Erythroblast (primary cell): ENCODE results near the gene KCTD2.

Source experiments
- GATA1 ChIP-seq: IDR thresholded peaks from 2 replicates; pipeline ENCODE4 v1.6.1; 2011; ENCODE audit warnings: low read depth, mild to moderate bottlenecking, control low read depth, low read length, moderate library complexity
- POLR2A ChIP-seq: IDR thresholded peaks from 2 replicates; pipeline ENCODE4 v1.6.1; 2011; ENCODE audit warnings: mild to moderate bottlenecking, low read length

DNA sequence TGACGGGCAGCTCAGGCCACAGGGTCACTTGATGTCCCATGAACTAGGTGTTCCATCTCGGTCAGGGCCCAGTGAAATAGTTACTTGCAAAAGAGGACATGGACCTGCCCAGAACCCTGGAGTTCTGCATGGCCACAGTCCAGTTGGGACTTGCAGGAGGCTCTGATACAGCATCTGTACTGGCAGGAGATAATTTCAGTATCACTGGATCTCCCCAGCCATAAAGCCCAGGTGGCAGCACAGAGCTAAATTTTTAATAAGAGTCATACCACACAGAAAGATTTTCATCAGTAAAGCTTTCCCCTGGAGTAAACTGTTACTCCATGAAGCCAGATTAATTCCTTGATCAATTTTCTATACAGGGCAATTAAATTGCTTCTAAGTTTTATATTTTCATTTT lies 22.8 kb downstream of the KCTD2 start:
- TF ChIP-seq POLR2A (no peak), GATA1 (no peak)
